Type B pancreatic cell (in vitro differentiated cells): ENCODE data around the gene NUMB. TPM values are rescaled to one million over a fixed set of nuclear protein-coding genes. Genes with fewer than 3 reads are reported as not detected.

Source experiments
- DNase-seq: peaks from one replicate; pipeline ENCODE4 v3.0.0; 2021; ENCODE audit warnings: mixed read lengths; ENCODE audit not compliant: unreplicated experiment; ENCODE audit errors: extremely low spot score
- H3K27ac Mint-ChIP-seq: 2 replicates; pipeline ENCODE4 v1.8.0; 2021; ENCODE audit warnings: mild to moderate bottlenecking, mixed read lengths
- H3K27me3 Mint-ChIP-seq: 2 replicates; pipeline ENCODE4 v1.8.0; 2021; ENCODE audit warnings: mixed read lengths
- H3K36me3 Mint-ChIP-seq: 2 replicates; pipeline ENCODE4 v1.8.0; 2021; ENCODE audit warnings: mixed read lengths
- H3K4me1 Mint-ChIP-seq: one replicate; pipeline ENCODE4 v1.8.0; 2021; ENCODE audit warnings: mixed read lengths; ENCODE audit not compliant: unreplicated experiment
- H3K4me3 Mint-ChIP-seq: 2 replicates; pipeline ENCODE4 v1.8.0; 2021; ENCODE audit warnings: mild to moderate bottlenecking, mixed read lengths
- H3K9me3 Mint-ChIP-seq: 2 replicates; pipeline ENCODE4 v1.8.0; 2021; ENCODE audit warnings: mixed read lengths
- total RNA-seq: library from RNA; stranded (reverse); gene quantifications from 2 replicates; pipeline ENCODE4 v1.2.1, GENCODE V29; 2021; ENCODE audit warnings: low replicate concordance
- TF ChIP-seq, protein P1 (sequence below): fragments of 200-600 bp; sonication (generic); conservative IDR thresholded peaks from 2 replicates; pipeline ENCODE4 v1.5.0; 2021; ENCODE audit warnings: antibody characterized with exemption, mild to moderate bottlenecking

The NUMB gene
- total RNA-seq, 1 donor from 2014 or later = 64.5 TPM

DNA sequence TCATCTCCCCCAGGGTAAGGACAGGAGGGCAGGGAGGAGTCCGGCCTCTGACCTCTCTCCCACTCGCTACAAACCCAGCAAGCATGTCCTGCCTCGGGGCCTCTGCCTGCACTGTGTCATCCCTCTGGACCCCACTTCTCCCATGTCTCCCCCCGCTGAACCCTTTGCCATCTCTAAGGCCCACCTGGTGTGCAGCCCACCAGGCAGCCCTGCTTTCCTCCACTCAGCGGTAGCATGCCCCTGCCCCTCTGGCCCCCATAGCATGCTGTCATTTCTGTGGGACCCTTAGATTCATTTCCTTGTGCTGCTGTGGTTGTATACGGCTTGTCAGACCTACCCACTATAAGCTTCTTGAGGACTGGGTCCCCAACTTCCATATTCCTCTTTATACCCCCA is 203.3 kb downstream of the NUMB start:
- Mint-ChIP-seq H3K27ac (no peak overlapping the region), H3K9me3 (no peaks in the 10 kb centered on the region), H3K4me3 (no peak overlapping the region), H3K36me3 (no peaks in the 10 kb centered on the region), H3K4me1 (no peaks in the 10 kb centered on the region), H3K27me3 (peaks cover 4% of the 10 kb centered on the region)
- no peak for DNase-seq
- TF ChIP-seq, protein P1, sequence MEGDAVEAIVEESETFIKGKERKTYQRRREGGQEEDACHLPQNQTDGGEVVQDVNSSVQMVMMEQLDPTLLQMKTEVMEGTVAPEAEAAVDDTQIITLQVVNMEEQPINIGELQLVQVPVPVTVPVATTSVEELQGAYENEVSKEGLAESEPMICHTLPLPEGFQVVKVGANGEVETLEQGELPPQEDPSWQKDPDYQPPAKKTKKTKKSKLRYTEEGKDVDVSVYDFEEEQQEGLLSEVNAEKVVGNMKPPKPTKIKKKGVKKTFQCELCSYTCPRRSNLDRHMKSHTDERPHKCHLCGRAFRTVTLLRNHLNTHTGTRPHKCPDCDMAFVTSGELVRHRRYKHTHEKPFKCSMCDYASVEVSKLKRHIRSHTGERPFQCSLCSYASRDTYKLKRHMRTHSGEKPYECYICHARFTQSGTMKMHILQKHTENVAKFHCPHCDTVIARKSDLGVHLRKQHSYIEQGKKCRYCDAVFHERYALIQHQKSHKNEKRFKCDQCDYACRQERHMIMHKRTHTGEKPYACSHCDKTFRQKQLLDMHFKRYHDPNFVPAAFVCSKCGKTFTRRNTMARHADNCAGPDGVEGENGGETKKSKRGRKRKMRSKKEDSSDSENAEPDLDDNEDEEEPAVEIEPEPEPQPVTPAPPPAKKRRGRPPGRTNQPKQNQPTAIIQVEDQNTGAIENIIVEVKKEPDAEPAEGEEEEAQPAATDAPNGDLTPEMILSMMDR = no peak

- no peak for DNase-seq
- no peaks in the 10 kb centered on the region for H3K36me3 Mint-ChIP-seq
- TF ChIP-seq, protein P1 = no peak
- no peak overlapping the region for H3K27ac Mint-ChIP-seq
- H3K4me1 Mint-ChIP-seq = no peaks in the 10 kb centered on the region
- H3K4me3 Mint-ChIP-seq = no peak overlapping the region
- peaks cover 6% of the 10 kb centered on the region for H3K27me3 Mint-ChIP-seq
- no peaks in the 10 kb centered on the region for H3K9me3 Mint-ChIP-seq
These were observed 203.9 kb downstream of the NUMB start for GRCh38 chr14:73254247-73255004.

GRCh38 chr14:73253721-73254120 is 204.6 kb downstream of the NUMB start:
- Mint-ChIP-seq H3K9me3 (no peaks in the 10 kb centered on the region), H3K4me3 (no peak overlapping the region), H3K4me1 (no peaks in the 10 kb centered on the region), H3K27ac (no peak overlapping the region), H3K36me3 (no peaks in the 10 kb centered on the region), H3K27me3 (peaks cover 6% of the 10 kb centered on the region)
- TF ChIP-seq, protein P1 = no peak
- DNase-seq = no peak

GRCh38 chr14:73253323-73253610 is 205.1 kb downstream of the NUMB start:
- Mint-ChIP-seq H3K9me3 (no peaks in the 10 kb centered on the region), H3K4me1 (no peaks in the 10 kb centered on the region), H3K27me3 (peaks cover 6% of the 10 kb centered on the region), H3K4me3 (no peak overlapping the region), H3K27ac (no peak overlapping the region), H3K36me3 (no peaks in the 10 kb centered on the region)
- no peak for DNase-seq
- TF ChIP-seq, protein P1 = no peak

DNA sequence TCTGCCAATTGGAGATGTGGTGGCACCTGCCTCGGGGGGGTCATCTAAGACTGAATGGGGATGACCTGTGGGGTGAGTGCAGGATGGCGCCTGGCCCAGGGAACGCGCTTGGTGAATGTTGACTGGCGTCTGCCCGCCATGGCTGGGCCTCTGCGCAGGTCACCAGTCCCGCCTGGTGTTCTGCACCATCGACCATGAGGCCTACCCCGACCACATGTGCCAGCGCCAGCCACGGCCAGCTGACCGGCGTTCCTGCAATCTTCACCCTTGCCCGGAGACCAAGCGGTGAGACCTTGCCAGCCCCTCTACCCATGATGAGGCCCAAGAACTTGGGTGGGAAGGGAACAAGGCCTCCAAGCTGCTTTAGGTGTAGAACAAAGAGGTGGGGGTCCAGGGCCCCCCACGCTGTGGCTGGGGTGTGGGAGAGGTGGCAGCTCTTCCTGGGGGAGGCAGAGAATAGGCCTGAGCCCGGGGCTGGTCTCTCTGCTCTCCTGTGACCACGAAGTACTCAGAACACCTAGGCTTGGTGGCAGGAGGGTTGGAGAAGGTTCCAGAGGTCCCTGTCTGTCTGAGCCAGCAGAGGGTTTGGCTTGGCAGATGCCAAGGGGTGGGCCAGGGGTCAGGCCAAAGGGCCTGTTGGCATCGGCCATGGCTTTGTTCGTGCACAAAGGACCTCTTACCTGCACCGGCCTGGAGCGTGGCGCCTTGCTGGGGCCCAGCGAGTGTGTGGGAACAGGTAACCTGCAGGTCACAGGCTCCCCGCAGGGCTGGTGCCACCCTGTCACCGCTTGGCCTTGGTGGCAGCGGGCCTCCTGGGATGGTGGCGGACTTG is 205.6 kb downstream of the NUMB start:
- peaks cover 6% of the 10 kb centered on the region for H3K27me3 Mint-ChIP-seq
- H3K27ac Mint-ChIP-seq = no peak overlapping the region
- no peaks in the 10 kb centered on the region for H3K9me3 Mint-ChIP-seq
- no peaks in the 10 kb centered on the region for H3K4me1 Mint-ChIP-seq
- TF ChIP-seq, protein P1 = no peak
- no peak for DNase-seq
- H3K36me3 Mint-ChIP-seq = no peaks in the 10 kb centered on the region
- no peak overlapping the region for H3K4me3 Mint-ChIP-seq
